Suprapubic skin (tissue), 4 donors: Measurements from ENCODE around the gene TOM1L2. TPM values are rescaled to one million over a fixed set of nuclear protein-coding genes. Genes with fewer than 3 reads are reported as not detected.

ENCODE experiments used
- DNase-seq, 2 donors: peaks; one replicate each; pipeline ENCODE4 v3.0.0-alpha.2; 2019; ENCODE audit warnings: low spot score in 2 of 2
- H3K27ac ChIP-seq: fragments of 200-600 bp; sonication (generic); one replicate; pipeline ENCODE4 v1.5.1; 2019
- H3K27me3 ChIP-seq: fragments of 200-600 bp; sonication (generic); one replicate; pipeline ENCODE4 v1.5.1; 2019
- H3K36me3 ChIP-seq: fragments of 200-600 bp; sonication (generic); one replicate; pipeline ENCODE4 v1.5.1; 2019
- H3K4me1 ChIP-seq: fragments of 200-600 bp; sonication (generic); one replicate; pipeline ENCODE4 v1.5.1; 2019
- H3K4me3 ChIP-seq: fragments of 200-600 bp; sonication (generic); one replicate; pipeline ENCODE4 v1.5.1; 2019; ENCODE audit warnings: mild to moderate bottlenecking
- H3K9me3 ChIP-seq: fragments of 200-600 bp; sonication (generic); one replicate; pipeline ENCODE4 v1.5.1; 2019
- EP300 ChIP-seq: sonication (generic); formaldehyde crosslinking; IDR thresholded peaks from one replicate; pipeline ENCODE4 v1.6.1; 2017; ENCODE audit warnings: antibody characterized with exemption
- POLR2A ChIP-seq, 2 donors: fragments of 450-650 bp; IDR thresholded peaks; one replicate each; pipeline ENCODE4 v1.6.1; 2017; ENCODE audit warnings: antibody characterized with exemption in 2 of 2, mild to moderate bottlenecking in 2 of 2, moderate library complexity in 2 of 2
- POLR2AphosphoS5 ChIP-seq, 3 donors: sonication (generic); formaldehyde crosslinking; IDR thresholded peaks; one replicate each; pipeline ENCODE4 v1.6.1; 2017; ENCODE audit warnings: antibody characterized with exemption in 3 of 3
- WGBS: methylation state at CpG from one replicate; pipeline ENCODE4 v1.1.5; 2018; 5-methylcytosine and 5-hydroxymethylcytosine counted together
- total RNA-seq, 4 donors: library from RNA; depleted of rRNA; stranded (reverse); fragments of >200 nt; gene quantifications; one replicate each; pipeline ENCODE4 v1.1.0, GENCODE V29; 2016
- TF ChIP-seq, protein P1 (sequence below), 2 donors: fragments of 200-600 bp in 1 of 2; fragments of 450-650 bp in 1 of 2; sonication (generic) in 1 of 2; IDR thresholded peaks; one replicate each; pipeline ENCODE4 v1.5.1; 2016 to 2019; ENCODE audit warnings: antibody characterized with exemption in 2 of 2, mild to moderate bottlenecking in 1 of 2, moderate library complexity in 1 of 2

The TOM1L2 gene
- total RNA-seq, 4 donors from 2014 or later, result 128 to 259 (median 162) TPM

DNA sequence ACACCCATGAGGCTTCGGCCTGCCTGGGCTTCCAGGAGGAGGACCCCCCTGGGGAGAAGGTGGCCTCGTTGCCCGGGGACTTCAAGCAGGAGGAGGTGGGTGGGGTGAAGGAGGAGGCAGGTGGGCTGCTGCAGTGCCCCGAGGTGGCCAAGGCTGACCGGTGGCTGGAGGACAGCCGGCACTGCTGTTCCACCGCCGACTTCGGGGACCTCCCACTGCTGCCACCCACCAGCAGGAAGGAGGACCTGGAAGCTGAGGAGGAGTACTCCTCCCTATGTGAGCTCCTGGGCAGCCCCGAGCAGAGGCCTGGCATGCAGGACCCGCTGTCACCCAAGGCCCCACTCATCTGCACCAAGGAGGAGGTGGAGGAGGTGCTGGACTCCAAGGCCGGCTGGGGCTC is 176.9 kb downstream of the TOM1L2 start:
- no peak for DNase-seq
- peaks cover 24% of the 10 kb centered on the region for H3K4me1 ChIP-seq
- H3K27me3 ChIP-seq, result no peaks in the 10 kb centered on the region
- WGBS, result no CpG with 5 or more reads among the region's 12 CpGs
- no peak for TF ChIP-seq POLR2A (IDR thresholded peaks at IDR 0.05)
- TF ChIP-seq EP300, result no peak
- TF ChIP-seq, protein P1, sequence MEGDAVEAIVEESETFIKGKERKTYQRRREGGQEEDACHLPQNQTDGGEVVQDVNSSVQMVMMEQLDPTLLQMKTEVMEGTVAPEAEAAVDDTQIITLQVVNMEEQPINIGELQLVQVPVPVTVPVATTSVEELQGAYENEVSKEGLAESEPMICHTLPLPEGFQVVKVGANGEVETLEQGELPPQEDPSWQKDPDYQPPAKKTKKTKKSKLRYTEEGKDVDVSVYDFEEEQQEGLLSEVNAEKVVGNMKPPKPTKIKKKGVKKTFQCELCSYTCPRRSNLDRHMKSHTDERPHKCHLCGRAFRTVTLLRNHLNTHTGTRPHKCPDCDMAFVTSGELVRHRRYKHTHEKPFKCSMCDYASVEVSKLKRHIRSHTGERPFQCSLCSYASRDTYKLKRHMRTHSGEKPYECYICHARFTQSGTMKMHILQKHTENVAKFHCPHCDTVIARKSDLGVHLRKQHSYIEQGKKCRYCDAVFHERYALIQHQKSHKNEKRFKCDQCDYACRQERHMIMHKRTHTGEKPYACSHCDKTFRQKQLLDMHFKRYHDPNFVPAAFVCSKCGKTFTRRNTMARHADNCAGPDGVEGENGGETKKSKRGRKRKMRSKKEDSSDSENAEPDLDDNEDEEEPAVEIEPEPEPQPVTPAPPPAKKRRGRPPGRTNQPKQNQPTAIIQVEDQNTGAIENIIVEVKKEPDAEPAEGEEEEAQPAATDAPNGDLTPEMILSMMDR (IDR thresholded peaks at IDR 0.05), result no peak
- no peak for TF ChIP-seq POLR2AphosphoS5 (IDR thresholded peaks at IDR 0.05)
- H3K36me3 ChIP-seq, result peaks cover 69% of the 10 kb centered on the region
- H3K4me3 ChIP-seq, result no peak overlapping the region
- H3K27ac ChIP-seq, result no peak overlapping the region
- H3K9me3 ChIP-seq, result no peaks in the 10 kb centered on the region

GRCh38 chr17:17794382-17794781 is 177.8 kb downstream of the TOM1L2 start:
- Histone ChIP-seq H3K9me3 (no peaks in the 10 kb centered on the region), H3K4me1 (peaks cover 31% of the 10 kb centered on the region), H3K36me3 (peaks cover 66% of the 10 kb centered on the region), H3K27ac (no peak overlapping the region), H3K27me3 (no peaks in the 10 kb centered on the region), H3K4me3 (no peak overlapping the region)
- 92% methylated on average over 18 of the region's 31 CpGs for WGBS
- TF ChIP-seq, protein P1 (IDR thresholded peaks at IDR 0.05), result no peak
- TF ChIP-seq EP300, result no peak
- no peak for DNase-seq

Other genes with a start within 250 kb of the TOM1L2 start
- gene SREBF1, start 135.4 kb downstream of the TOM1L2 start, total RNA-seq, result 100 to 1,000 TPM in 2 of 4 donors, 10 to 100 TPM in 2; 78.1 to 124 (median 91.7) TPM
- 10 to 100 TPM in 1 of 4 donors, 1 to 10 TPM in 3; 2.0 to 10.6 (median 5.5) TPM for gene DRC3, start 462 bp upstream of the TOM1L2 start, total RNA-seq
- 10 to 100 TPM; 18.2 to 41.6 (median 24.2) TPM for gene ATPAF2, start 66.8 kb upstream of the TOM1L2 start, total RNA-seq
- gene GID4, start 67.0 kb upstream of the TOM1L2 start, total RNA-seq, result 10 to 100 TPM; 13.9 to 23.5 (median 17.6) TPM
- gene DRG2, start 115.5 kb upstream of the TOM1L2 start, total RNA-seq, result 10 to 100 TPM; 34.6 to 44.0 (median 37.9) TPM
- gene MYO15A, start 136.4 kb upstream of the TOM1L2 start, total RNA-seq, result under 1 TPM; 0.23 to 0.49 (median 0.41) TPM
- 10 to 100 TPM; 67.1 to 92.7 (median 73.2) TPM for gene ALKBH5, start 211.4 kb upstream of the TOM1L2 start, total RNA-seq